ENCODE measurements around the gene GALNTL6. TPM values are rescaled to one million over a fixed set of nuclear protein-coding genes. Genes with fewer than 3 reads are reported as not detected.
A peak's percentile ranks its signal among the peaks of the same experiment; 100 is the strongest.

GALNTL6 gene
- total RNA-seq, 1 experiment from 2014 or later: not detected

DNA sequence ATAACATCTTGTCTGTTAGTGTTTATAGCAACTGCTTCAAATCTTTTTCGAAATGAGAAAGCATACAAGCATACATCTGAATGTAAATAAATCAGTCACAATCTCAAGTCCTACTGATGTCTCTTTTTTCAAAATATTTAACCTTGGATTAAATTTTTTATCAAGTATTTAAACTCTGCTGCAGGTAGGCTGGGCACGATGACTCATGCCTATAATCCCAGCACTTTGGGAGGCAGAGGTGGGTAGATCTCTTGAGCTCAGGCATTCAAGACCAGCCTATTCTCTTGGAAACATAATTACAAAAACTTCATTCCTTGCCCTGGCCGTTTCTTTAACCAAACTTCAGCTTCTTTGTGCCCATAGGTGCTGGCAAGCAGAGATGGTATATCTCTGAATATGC is 815.1 kb downstream of the GALNTL6 start:
- H3K27me3 Mint-ChIP-seq (ENCODE audit: low read depth): no peaks in the 10 kb centered on the region
- H4K5ac ChIP-seq (ENCODE audit: insufficient read length, low read depth, low read length): no peak overlapping the region
- no peaks in the 10 kb centered on the region for H3K79me2 ChIP-seq (ENCODE audit: insufficient read depth, low read length)
- H3K14ac ChIP-seq (ENCODE audit: insufficient read depth, low read length): no peak overlapping the region
- no peak overlapping the region for H3K4ac ChIP-seq (ENCODE audit: low read depth, low read length)
- no peak overlapping the region for H3K18ac ChIP-seq (ENCODE audit: insufficient read length, low read depth, low read length)
- no peaks in the 10 kb centered on the region for H4K20me1 ChIP-seq (ENCODE audit: control insufficient read depth, insufficient read depth, insufficient read length)
- no peaks in the 10 kb centered on the region for H3K79me1 ChIP-seq (ENCODE audit: insufficient read depth, low read depth, low read length, poor library complexity, severe bottlenecking)
- no peak overlapping the region for H4K91ac ChIP-seq (ENCODE audit: insufficient read length, low read depth, low read length)
- no peaks in the 10 kb centered on the region for H3K23me2 ChIP-seq (ENCODE audit: insufficient read length, low read depth, low read length, poor library complexity, severe bottlenecking)
- no peaks in the 10 kb centered on the region; the same call in 1 of the 2 replicates for H3K4me1 ChIP-seq (ENCODE audit: insufficient read depth, low read length)
- H2BK12ac ChIP-seq (ENCODE audit: insufficient read length, low read depth, low read length): no peak overlapping the region
- no peak overlapping the region for H3T11ph ChIP-seq (ENCODE audit: low read length)
- H3K27ac Mint-ChIP-seq: no peak overlapping the region; a peak in 1 of 7 replicates
- H4K8ac ChIP-seq (replicated peaks; ENCODE audit: insufficient read length, low read depth, low read length): no peak overlapping the region
- H3K4me2 ChIP-seq (ENCODE audit: insufficient read depth, insufficient read length, low read length): no peak overlapping the region
- no peaks in the 10 kb centered on the region for H3K9me3 ChIP-seq (ENCODE audit: control insufficient read depth, low read depth, low read length)
- H2BK5ac ChIP-seq (ENCODE audit: insufficient read length, low read length): no peak overlapping the region
- no peaks in the 10 kb centered on the region for H3K9me3 Mint-ChIP-seq
- no peak for DNase-seq
- no peak overlapping the region for H3K56ac ChIP-seq (ENCODE audit: insufficient read length, low read depth, low read length)
- no peak overlapping the region for H3K4me3 Mint-ChIP-seq
- H2BK20ac ChIP-seq (ENCODE audit: low read depth, low read length, poor library complexity, severe bottlenecking): no peak overlapping the region
- no peak overlapping the region for H2BK120ac ChIP-seq (ENCODE audit: low read depth, low read length, poor library complexity, severe bottlenecking)
- H3K23ac ChIP-seq (ENCODE audit: insufficient read length, low read depth, low read length): no peak overlapping the region
- no peak overlapping the region for H3K27ac ChIP-seq (ENCODE audit: insufficient read length, low read depth, low read length)
- peaks cover 12 to 13% of the 10 kb centered on the region in 2 experiments for H3K4me1 Mint-ChIP-seq
- no peak overlapping the region for H3K9ac ChIP-seq (ENCODE audit: extremely low read depth, insufficient read length, low read length)
- no CpG with 5 or more reads among the region's 3 CpGs for WGBS (ENCODE audit: extremely low coverage, insufficient read length, low lambda C conversion rate)
- no peak for TF ChIP-seq CTCF (conservative IDR thresholded peaks at IDR 0.05)
- no peak overlapping the region for H2BK15ac ChIP-seq (ENCODE audit: low read depth, low read length)
- 0 out of 7 replicates have a peak, but pooled peaks cover 0 to 2% (median 0%) of the 10 kb centered on the region in 3 experiments for H3K36me3 Mint-ChIP-seq (ENCODE audit: insufficient read depth in 1 of 3, low read depth in 3 of 3)
- H2AK5ac ChIP-seq (ENCODE audit: insufficient read length, low read length): no peak overlapping the region
- no peaks in the 10 kb centered on the region for H3K27me3 ChIP-seq (ENCODE audit: insufficient read depth, low read length)
- H2AFZ ChIP-seq (ENCODE audit: low read length): peak overlapping the region; percentile 78
